ENCODE results near the gene DYSF.

DNA sequence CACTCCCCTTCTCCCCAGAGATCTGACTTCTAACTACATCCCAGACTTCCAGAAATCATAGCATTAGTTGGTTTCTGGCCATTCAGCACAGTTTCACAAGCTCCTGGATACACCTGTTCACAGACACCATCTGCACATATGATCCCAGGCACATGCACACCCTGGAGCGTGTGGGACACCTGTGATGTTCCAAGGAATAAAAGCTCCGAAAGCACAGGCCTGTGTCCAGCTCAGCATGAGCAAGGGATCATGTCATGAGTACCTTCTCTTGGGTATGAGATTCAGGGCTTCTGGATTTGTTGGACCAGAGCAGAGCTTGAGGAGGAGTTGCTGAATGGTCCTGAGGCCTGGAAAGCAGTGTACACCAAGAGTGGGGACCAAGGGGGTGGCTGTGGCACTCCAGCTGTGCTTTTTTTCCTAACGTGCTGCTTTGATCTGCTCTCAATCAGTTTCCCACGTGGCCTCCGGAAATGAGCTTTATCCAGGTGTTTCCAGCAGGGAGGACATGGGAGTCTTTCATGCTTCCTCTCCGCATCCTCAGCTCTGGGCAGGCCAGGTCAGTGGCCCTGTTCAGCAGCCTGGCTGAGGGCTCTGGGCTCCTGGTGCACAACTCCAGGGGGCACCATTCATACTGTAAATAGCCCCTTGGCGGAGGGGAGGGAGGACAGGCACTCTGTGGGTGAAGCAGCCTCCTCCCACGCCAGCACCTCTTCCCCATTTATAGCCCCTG lies 1.8 kb downstream of the DYSF start:
- TF ChIP-seq EZH2 (IDR thresholded peaks at IDR 0.05): no peak
- TF ChIP-seq POLR2AphosphoS5 (IDR thresholded peaks at IDR 0.05; ENCODE audit: borderline replicate concordance, low read depth, low read length): no peak
- no peak for TF ChIP-seq FOXP2 (optimal IDR thresholded peaks at IDR 0.05; ENCODE audit: control extremely low read depth, extremely low read length, insufficient read depth)

Data from SK-N-MC (cell line).